Fibroblast of lung (primary cell): ENCODE results near the gene LCE1A. TPM values are rescaled to one million over a fixed set of nuclear protein-coding genes. Genes with fewer than 3 reads are reported as not detected.

Experiments
- DNase-seq, 2 donors: peaks; one replicate each; pipeline versions ENCODE4 v3.0.0 to v3.0.0-alpha.2; 2010; ENCODE audit warnings: low read depth in 2 of 2
- H2AFZ ChIP-seq: 2 replicates; pipeline ENCODE4 v1.5.1; 2012; ENCODE audit warnings: low read length, control low read depth, inconsistent platforms
- H3K27ac ChIP-seq: 2 replicates; pipeline ENCODE4 v1.5.1; 2011; ENCODE audit warnings: low read length, control low read depth; ENCODE audit not compliant: insufficient read depth
- H3K27me3 ChIP-seq: 2 replicates; pipeline ENCODE4 v1.5.1; 2011; ENCODE audit warnings: mild to moderate bottlenecking, low read length; ENCODE audit not compliant: control insufficient read depth, insufficient read depth
- H3K36me3 ChIP-seq: 2 replicates; pipeline ENCODE4 v1.5.1; 2011; ENCODE audit warnings: low read length; ENCODE audit not compliant: control insufficient read depth, insufficient read depth
- H3K4me1 ChIP-seq: 2 replicates; pipeline ENCODE4 v1.5.1; 2011; ENCODE audit warnings: low read length; ENCODE audit not compliant: control insufficient read depth, insufficient read depth; ENCODE audit errors: extremely low read depth
- H3K4me2 ChIP-seq: 2 replicates; pipeline ENCODE4 v1.5.1; 2011; ENCODE audit warnings: low read length, control low read depth; ENCODE audit not compliant: insufficient read depth; ENCODE audit errors: extremely low read depth
- H3K4me3 ChIP-seq, 4 experiments: fragments of 200-600 bp in 1 of 4; sonication (generic) in 1 of 4; replicated peaks in 1 of 4; 2 replicates each; pipeline ENCODE4 v1.5.1; 2011 to 2016; ENCODE audit warnings: low read length in 4 of 4, low read depth in 3 of 4, mild to moderate bottlenecking in 3 of 4, control low read depth in 2 of 4, inconsistent platforms in 1 of 4, mixed read lengths in 1 of 4; ENCODE audit not compliant: insufficient read depth in 1 of 4; ENCODE audit errors: control extremely low read depth in 1 of 4
- H3K79me2 ChIP-seq: 2 replicates; pipeline ENCODE4 v1.5.1; 2012; ENCODE audit warnings: mild to moderate bottlenecking, low read length, inconsistent platforms; ENCODE audit not compliant: control insufficient read depth, insufficient read depth
- H3K9ac ChIP-seq: 2 replicates; pipeline ENCODE4 v1.5.1; 2011; ENCODE audit warnings: mild to moderate bottlenecking, low read length, control low read depth; ENCODE audit not compliant: insufficient read depth
- H3K9me3 ChIP-seq: 2 replicates; pipeline ENCODE4 v1.5.1; 2012; ENCODE audit warnings: low read depth, low read length; ENCODE audit not compliant: control insufficient read depth, insufficient read depth
- H4K20me1 ChIP-seq: 2 replicates; pipeline ENCODE4 v1.5.1; 2011; ENCODE audit warnings: low read length; ENCODE audit not compliant: control insufficient read depth, insufficient read depth; ENCODE audit errors: extremely low read depth
- EZH2 ChIP-seq: IDR thresholded peaks from 2 replicates; pipeline ENCODE4 v1.5.1; 2012; ENCODE audit warnings: low read length, control low read depth, mild to moderate bottlenecking; ENCODE audit errors: missing control alignments
- polyA plus RNA-seq, 2 donors: library from polyadenylated mRNA; depleted of rRNA in 1 of 2; stranded (reverse) in 1 of 2; unstranded in 1 of 2; fragments of >200 nt; gene quantifications; 2 replicates each; pipeline ENCODE4 v1.2.1, GENCODE V29; 2011 to 2012; ENCODE audit warnings: missing spikeins in 1 of 2
- total RNA-seq: library from RNA; depleted of rRNA; stranded (reverse); fragments of >200 nt; gene quantifications from 2 replicates; pipeline ENCODE4 v1.2.1, GENCODE V29; 2014
- TF ChIP-seq, protein P1 (sequence below), 2 donors: IDR thresholded peaks in 1 of 2; conservative IDR thresholded peaks in 1 of 2; 1 replicate in 1 of 2; 2 replicates in 1 of 2; pipeline ENCODE4 v1.5.1; 2011 to 2012; ENCODE audit warnings: low read length in 2 of 2, control low read depth in 1 of 2, inconsistent platforms in 1 of 2, low read depth in 1 of 2, mild to moderate bottlenecking in 1 of 2

The LCE1A gene
- total and polyA plus RNA-seq, 2 donors (not counting 1 experiment from before 2014, with no cell fraction given) = not detected

DNA sequence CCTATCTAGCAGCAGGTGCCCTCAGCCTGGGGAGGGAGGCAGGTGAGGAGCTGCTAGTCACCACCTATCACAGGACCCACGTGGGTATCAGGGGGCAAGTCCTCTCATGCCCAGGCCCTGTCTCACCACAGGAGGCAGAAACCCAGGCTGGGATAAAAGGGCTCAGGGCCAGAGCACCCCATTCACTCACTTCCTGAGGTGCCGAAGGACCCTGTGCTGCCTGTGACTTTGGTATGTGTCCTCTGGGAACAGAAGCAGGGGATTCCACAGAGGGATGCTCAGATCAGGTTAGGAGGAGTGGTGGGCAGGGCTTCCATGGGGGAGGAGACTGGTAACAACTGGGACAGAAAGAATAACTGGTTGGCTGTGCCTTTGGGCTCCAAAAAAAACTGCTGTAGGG lies 41.2 kb upstream of the LCE1A start, which contains the start of gene LCE1E:
TSS of gene LCE1E (plus strand) at position 181 of the 400 bp plus-strand sequence. CDS start 1,043 bp downstream, outside the sequence.
- Histone ChIP-seq H3K36me3 (no peaks in the 10 kb centered on the region), H2AFZ (no peak within 1 kb of the TSS), H3K27ac (no peak within 1 kb of the TSS), H3K27me3 (no peaks in the 10 kb centered on the region), H3K4me3 (no peak within 1 kb of the TSS), H3K4me1 (peaks cover 2% of the 10 kb centered on the region), H4K20me1 (no peaks in the 10 kb centered on the region), H3K9me3 (no peaks in the 10 kb centered on the region), H3K9ac (no peak within 1 kb of the TSS), H3K79me2 (no peaks in the 10 kb centered on the region), H3K4me2 (no peak within 1 kb of the TSS)
- TF ChIP-seq, protein P1, sequence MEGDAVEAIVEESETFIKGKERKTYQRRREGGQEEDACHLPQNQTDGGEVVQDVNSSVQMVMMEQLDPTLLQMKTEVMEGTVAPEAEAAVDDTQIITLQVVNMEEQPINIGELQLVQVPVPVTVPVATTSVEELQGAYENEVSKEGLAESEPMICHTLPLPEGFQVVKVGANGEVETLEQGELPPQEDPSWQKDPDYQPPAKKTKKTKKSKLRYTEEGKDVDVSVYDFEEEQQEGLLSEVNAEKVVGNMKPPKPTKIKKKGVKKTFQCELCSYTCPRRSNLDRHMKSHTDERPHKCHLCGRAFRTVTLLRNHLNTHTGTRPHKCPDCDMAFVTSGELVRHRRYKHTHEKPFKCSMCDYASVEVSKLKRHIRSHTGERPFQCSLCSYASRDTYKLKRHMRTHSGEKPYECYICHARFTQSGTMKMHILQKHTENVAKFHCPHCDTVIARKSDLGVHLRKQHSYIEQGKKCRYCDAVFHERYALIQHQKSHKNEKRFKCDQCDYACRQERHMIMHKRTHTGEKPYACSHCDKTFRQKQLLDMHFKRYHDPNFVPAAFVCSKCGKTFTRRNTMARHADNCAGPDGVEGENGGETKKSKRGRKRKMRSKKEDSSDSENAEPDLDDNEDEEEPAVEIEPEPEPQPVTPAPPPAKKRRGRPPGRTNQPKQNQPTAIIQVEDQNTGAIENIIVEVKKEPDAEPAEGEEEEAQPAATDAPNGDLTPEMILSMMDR (conservative IDR thresholded peaks at IDR 0.05 in 1 of 2, IDR thresholded peaks at IDR 0.05 in 1 of 2; ENCODE audit: low read depth in 1 of 2, low read length in 2 of 2) = no peak
- no peak for TF ChIP-seq EZH2
- DNase-seq = no peak

DNA sequence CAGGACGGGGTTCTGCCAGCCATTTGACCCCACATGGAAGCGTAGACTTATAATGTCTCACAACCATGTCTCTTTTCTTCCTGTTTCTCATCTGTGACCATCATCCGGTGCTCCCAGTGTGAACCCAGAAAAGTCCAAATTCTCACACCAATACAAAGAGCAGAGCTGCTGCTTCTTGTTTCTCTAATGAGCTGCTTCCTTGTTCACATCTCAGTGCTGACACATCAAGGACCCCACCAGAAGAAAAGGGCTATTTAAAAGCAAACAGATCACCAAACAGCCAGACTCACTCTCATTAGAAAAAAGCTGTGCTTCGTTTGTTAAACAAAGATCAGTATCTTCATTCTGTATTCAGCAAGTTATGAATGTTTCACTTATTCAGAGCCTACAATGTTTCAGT lies 31.6 kb upstream of the LCE1A start:
- Histone ChIP-seq H3K36me3 (no peaks in the 10 kb centered on the region), H2AFZ (no peak overlapping the region), H3K4me1 (no peaks in the 10 kb centered on the region), H3K27me3 (no peaks in the 10 kb centered on the region), H3K79me2 (no peaks in the 10 kb centered on the region), H4K20me1 (no peaks in the 10 kb centered on the region), H3K9me3 (no peaks in the 10 kb centered on the region), H3K4me2 (no peak overlapping the region), H3K27ac (no peak overlapping the region), H3K4me3 (no peak overlapping the region), H3K9ac (no peak overlapping the region)
- no peak for DNase-seq
- TF ChIP-seq, protein P1 (conservative IDR thresholded peaks at IDR 0.05 in 1 of 2, IDR thresholded peaks at IDR 0.05 in 1 of 2; ENCODE audit: low read depth in 1 of 2, low read length in 2 of 2) = no peak

DNA sequence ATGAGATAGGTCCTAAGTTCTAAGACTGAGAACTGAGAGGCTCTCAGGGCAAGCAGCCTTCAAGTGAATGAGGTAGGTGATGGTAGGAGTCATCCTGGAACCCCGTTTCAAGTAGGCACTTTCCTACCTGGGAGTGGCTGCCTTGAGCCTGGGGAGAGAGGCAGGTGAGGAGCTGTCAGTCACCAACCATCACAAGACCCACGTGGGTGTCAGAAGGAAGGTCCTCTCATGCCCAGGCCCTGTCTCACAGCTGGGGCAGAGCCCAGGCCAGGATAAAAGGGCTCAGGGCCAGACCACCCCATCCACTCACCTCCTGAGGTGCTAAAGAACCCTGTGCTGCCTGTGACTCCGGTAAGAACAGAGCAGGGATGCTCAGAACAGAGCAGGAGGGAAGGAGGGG lies 30.9 kb upstream of the LCE1A start, which contains the start of gene LCE1D:
TSS of gene LCE1D (plus strand) at position 301 of the 400 bp plus-strand sequence. CDS start 1,074 bp downstream, outside the sequence.
- no peak within 1 kb of the TSS for H3K4me3 ChIP-seq
- H3K9me3 ChIP-seq = no peaks in the 10 kb centered on the region
- H4K20me1 ChIP-seq = no peaks in the 10 kb centered on the region

More for the DNA sequence above, 30.9 kb upstream of the LCE1A start, which contains the start of gene LCE1D:
- Histone ChIP-seq H3K4me1 (no peaks in the 10 kb centered on the region), H3K9ac (no peak within 1 kb of the TSS), H3K27ac (no peak within 1 kb of the TSS), H3K79me2 (no peaks in the 10 kb centered on the region), H3K36me3 (no peaks in the 10 kb centered on the region), H3K27me3 (no peaks in the 10 kb centered on the region), H3K4me2 (no peak within 1 kb of the TSS), H2AFZ (no peak within 1 kb of the TSS)
- TF ChIP-seq, protein P1 (conservative IDR thresholded peaks at IDR 0.05 in 1 of 2, IDR thresholded peaks at IDR 0.05 in 1 of 2; ENCODE audit: low read depth in 1 of 2, low read length in 2 of 2) = no peak
- no peak for TF ChIP-seq EZH2
- DNase-seq = no peak
